ENCODE measurements around the gene IL17A.
"Not testable (repeated sequence)": the region's sequence is repeated elsewhere in the genome, so short reads cannot be mapped to it uniquely, and the experiment has no call there.

Gene IL17A

DNA sequence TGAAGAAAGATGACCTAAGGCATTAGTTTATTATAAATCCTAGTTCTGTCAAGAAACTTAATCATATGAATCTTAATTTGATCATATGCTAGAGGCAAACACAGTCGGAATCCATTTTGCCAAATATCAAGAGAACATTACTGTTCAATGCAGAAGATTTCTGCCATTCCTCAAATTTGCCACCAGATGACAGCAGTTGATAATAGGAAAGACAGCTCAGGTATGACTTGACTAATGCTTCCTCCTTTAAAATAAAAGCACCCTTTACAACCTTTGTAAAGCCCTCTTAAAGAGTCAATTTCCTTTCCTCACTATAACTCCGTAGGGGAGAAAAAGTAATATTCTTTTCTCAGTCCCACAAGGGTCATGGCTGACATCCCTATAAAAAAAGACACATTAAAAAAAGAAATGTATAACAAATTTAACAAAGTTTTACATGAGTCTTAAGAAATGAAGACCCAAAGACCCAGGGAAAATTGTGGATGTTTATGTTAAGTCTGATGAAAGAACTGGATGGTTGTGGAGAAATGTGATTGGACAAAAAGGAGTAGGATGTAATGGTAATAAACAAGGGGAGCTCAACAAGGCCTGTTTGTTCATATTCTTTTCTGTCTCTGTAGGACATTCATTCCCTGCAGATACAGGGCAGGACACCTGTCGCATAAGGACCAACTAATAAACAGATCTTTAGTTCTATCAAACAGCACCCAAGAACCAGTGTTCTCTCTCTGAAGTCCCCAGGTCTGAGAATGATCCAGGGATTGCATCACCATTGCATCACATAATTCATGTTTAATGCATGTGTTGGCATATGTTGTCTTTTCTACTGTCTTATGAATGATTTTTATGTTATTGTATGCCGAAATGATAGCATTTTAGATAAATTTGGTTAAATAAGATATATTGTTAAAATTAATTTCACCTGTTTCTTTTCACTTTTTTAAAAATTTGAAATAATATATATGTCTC lies 23.0 kb upstream of the IL17A start:
- no peak for DNase-seq (ENCODE audit: low read depth in 4 of 4, low spot score in 1 of 4)

DNA sequence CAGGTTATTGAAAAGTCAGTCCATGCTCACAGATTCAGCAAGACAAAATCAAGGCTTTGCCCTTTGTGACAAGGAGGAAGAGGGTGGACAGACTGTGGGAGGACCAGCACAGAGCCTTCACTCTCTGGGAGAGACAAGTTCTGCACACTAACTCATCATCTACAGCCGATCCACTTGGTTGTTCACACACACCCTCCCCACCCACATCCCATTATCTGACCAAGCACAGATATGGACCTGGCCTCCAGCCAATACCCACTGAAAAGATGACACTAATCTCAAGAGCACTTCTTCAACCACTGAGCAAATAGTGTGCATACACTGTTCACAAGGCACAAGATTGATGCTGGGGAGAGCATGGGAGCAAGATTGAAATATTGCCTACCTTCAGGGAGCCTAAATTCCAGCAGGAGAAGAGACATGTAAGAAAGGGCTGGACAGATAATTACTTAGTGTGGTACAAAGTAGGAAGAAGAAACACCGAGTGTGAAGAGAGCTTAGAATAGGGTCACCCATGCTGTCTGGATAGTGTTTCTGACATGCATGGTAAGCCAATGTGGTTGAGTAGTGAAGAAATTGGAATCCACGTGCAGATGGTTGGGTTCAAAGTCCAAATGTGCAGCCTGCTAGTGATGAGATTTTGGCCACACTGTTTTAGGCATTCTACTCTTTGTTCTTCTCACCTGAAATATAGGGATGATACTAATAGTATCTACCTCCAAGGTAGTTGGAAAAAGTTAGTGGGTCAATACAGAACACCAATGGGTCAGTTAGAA lies 21.7 kb upstream of the IL17A start:
- DNase-seq (ENCODE audit: low read depth in 4 of 4, low spot score in 1 of 4), result no peak

DNA sequence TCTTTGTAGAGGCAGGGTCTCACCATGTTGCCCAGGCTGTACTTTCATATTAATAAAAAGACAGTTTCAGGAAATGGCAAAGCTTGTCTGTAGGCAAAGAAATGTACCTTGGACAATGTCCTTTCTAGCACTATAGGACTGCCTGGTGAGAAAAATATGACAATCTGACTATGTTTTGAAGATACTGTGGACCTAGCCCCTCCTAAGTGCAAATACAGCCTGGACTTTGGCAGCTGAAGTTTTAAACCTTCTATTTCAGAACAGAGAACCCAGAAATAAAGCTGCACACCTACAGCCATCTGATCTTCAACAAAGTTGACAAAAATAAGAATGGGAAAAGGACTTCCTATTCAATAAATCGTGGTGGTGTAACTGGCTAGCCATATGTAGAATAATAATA lies 18.9 kb upstream of the IL17A start:
- no peak for DNase-seq (ENCODE audit: low read depth in 4 of 4, low spot score in 1 of 4)

DNA sequence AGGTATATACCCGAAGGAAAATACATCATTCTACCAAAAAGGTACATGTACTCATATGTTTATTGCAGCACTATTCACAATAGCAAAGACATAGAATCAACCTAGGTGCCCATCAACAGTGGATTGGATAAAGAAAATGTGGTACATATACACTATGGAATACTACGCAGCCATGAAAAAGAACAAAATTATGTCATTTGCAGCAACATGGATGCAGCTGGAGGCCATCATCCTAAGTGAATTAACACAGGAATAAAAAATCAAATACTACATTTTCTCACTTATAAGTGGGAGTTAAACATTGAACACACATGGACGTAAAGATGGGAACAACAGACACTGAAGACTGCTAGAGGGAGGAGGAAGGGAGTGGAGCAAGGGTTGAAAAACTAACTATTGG lies 17.8 kb upstream of the IL17A start:
- DNase-seq (ENCODE audit: low read depth in 4 of 4, low spot score in 1 of 4), result not testable (repeated sequence)

DNA sequence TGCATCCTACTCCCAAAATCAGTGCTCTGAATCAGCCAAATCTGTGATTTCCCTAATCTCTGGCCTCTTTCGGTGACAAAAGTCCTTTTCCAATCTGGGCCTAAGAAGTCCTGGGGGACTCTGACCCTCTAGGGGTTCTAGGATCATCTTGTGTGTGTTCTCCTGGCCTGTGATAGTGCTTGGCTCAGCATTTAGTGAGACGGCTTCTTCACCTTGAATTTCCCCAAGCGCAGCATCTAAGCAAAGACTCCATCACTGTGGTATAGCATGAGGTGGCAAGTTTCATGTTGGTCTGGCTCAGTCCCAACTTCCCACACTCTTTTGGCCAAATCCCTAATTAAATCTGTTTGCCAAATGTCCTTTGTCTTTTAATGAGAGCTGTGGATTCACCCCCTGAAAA lies 12.1 kb upstream of the IL17A start:
- no peak for DNase-seq (ENCODE audit: low read depth in 4 of 4, low spot score in 1 of 4)

DNA sequence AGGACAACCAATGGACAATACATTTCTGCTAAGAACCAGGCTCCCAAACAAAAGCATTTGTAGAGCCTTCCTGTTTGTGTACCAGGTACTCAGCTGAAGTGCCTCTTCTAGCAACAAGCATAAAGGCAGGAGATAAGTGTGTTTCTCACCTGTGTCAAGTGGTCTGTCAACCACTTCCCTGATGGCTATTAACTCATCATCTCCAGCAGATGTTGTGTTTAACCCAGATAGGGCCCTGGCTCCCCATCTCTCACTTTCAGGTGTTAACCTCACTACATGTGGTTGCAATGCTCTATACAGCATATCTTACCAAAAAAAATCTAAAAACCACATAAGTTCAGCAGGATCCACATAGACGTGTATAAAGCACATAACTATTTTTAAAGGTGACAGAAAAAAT lies 9.6 kb upstream of the IL17A start:
- DNase-seq (ENCODE audit: low read depth in 4 of 4, low spot score in 1 of 4), result no peak

DNA sequence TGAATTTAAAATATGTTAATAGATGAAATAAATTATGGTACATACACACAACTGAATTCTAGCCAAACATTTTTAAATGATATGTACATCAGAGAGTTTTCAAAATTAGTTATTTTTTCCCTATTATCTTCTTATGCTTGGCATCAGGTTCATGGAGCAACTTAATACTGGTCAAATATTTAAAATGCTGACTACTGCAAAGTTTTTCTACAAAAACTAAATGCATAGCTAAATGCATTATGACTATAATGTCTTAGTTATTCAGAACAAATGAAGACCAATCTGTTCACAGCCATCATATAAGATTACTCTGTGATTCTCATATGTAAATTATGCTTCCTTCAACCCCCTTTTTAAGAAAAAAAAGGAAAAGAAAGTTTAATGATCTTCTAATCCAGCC lies 8.2 kb upstream of the IL17A start:
- no peak for DNase-seq (ENCODE audit: low read depth in 4 of 4, low spot score in 1 of 4)

DNA sequence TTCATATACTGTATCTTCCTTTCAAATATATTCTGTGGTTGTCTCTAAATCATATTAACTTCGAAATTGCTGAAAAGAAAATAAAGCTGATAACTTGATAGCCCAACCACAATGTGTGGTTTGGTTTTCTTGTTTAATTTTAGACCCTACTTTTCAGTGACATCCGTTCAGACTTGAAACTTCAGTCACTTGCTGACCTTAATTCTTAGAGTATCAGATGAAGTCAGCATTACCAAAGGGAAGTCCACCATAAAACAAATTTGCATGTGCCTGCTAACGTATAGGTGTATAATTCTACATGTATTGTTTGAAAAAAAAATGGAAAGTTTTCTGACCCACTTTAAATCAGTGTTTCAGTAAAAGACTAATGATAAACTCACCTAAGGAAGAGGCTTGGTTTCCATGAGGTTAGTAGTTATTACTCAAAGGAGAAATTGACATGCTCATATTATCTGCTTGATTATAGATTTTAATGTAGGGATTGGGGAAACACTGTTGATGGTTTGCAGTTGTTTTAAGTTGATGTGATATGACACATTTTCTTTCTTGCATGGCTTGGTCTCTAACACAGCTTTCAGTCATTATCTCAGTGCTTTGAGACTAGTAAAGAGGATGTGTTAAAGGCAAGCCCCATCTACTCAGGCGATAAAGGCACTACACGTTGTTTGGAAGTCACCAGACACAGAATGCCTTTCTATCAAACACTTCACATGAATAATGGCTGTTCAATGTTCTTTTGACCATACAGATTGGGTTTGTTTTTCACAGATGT lies 5.2 kb upstream of the IL17A start:
- no peak for DNase-seq (ENCODE audit: low read depth in 4 of 4, low spot score in 1 of 4)

DNA sequence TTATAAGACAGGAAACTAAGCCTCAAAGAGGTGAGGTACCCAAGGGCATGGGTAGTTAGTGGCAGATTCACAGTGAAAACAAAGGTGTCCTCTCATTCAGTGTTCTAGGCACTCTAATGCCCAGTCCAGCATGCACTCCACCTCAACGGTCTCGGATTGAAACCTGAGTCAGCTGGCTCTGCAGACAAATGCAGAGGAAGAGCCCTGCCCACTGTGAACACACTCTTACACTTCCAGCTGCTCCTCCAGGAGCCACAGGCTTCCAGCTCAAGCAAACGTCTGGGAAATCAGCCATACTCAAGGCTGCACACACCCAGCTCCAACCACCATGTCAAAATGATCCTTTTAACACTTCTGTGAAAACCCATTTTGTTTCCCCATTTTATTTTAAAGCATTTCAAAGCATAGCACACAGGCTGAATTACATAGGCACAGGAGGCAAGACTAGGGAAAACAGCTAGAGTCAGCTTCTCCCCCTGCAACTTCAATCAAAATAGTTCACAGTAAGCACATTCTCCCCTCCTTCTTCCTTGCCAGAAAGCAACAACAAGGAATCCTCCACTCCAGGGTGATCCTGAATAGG lies 3.0 kb upstream of the IL17A start:
- no peak for DNase-seq (ENCODE audit: low read depth in 4 of 4, low spot score in 1 of 4)

DNA sequence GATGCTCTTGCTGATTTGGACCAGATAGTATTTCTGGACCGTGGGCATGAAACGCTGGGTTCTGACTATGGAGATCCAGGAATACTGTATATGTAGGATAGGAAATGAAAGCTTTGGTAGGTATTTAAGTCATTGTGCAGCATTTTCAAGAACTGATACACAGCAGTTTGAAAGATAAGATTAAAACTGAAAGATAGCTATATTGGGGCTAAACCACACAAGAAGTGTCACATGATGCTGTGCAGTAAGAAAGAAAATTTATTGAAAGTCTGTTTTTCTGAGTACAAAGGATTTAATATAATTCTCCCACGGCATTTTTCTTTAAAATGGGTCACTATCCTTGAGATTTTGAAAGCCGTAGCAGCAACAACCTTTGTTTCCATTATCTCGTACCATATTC lies 305 bp downstream of the IL17A start:
- DNase-seq (ENCODE audit: low read depth in 4 of 4, low spot score in 1 of 4), result no peak

DNA sequence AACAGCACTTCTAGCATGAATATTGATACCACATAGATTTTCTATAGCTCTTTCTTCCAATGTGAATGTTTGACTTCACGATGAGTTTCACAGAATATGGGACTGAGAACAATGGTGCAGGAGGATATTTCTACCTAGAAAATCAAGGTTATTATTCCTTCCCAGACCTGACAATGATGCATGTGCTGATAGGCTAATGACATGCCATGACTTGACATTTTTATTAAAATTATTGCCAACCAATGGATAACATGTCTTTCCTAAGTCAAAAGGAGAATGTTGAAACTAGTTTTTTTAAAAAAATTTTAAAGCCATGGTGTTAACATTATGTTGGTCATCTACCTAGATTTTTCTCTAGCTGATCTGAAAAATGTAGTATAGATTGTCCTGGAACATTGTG lies 923 bp downstream of the IL17A start:
- DNase-seq (ENCODE audit: low read depth in 4 of 4, low spot score in 1 of 4), result no peak

DNA sequence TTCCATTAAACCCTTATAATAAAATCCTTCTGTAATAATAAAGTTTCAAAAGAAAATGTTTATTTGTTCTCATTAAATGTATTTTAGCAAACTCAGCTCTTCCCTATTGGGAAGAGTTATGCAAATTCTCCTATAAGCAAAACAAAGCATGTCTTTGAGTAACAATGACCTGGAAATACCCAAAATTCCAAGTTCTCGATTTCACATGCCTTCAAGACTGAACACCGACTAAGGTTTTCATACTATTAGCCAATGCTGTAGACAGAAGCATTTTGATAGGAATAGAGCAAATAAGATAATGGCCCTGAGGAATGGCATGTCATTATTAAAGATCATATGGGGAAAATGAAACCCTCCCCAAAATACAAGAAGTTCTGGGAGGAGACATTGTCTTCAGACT lies 3.8 kb downstream of the IL17A start:
- no peak for DNase-seq (ENCODE audit: low read depth in 4 of 4, low spot score in 1 of 4)

DNA sequence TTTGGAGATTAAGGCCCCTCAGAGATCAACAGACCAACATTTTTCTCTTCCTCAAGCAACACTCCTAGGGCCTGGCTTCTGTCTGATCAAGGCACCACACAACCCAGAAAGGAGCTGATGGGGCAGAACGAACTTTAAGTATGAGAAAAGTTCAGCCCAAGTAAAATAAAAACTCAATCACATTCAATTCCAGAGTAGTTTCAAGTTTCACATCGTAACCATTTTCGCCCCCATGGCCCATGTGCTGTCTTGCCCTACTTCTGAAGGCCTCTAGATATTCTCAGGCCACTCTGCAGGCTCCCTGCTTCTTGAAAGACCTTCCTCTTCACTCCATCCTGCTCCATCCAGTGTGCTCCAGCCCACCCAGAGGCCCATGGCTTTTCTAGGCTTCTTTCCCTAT lies 4.2 kb downstream of the IL17A start:
- DNase-seq (ENCODE audit: low read depth in 4 of 4, low spot score in 1 of 4), result no peak

DNA sequence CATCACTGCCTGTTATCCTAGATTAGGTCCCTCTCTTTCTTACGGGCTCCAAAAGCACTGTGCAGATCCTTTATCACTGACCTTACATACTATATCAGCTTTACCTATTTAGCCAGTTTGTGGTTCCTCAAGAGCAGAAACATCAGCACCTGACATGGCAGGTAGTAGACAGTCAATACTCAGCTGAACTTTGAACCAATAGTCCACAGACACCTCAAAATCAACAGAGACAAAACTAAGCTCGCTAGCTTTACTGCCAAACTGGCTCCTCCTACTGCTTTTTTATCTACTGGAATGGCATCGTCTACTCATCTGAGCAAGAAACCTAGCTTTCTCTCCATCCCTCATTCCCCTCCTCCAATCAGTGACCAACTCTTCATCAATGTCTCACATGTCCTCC lies 5.6 kb downstream of the IL17A start:
- no peak for DNase-seq (ENCODE audit: low read depth in 4 of 4, low spot score in 1 of 4)

DNA sequence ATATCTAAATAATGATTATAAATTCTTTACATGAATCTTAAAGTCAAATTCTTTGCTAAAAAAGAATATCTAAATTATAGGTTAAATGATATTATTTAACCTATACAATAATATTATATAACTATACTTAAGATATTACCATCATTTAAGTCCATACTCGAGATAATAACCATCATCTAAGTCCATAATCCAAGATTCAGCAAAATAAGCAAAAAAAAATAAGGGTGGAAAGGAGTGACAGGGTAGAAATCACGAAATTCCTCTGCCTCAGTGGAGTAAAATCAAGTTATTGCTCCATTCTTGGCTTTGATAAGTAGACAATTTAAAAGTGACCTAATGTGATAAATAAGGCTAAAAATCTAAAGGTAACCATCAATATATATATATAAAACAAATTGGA lies 9.7 kb downstream of the IL17A start:
- no peak for DNase-seq (ENCODE audit: low read depth in 4 of 4, low spot score in 1 of 4)

DNA sequence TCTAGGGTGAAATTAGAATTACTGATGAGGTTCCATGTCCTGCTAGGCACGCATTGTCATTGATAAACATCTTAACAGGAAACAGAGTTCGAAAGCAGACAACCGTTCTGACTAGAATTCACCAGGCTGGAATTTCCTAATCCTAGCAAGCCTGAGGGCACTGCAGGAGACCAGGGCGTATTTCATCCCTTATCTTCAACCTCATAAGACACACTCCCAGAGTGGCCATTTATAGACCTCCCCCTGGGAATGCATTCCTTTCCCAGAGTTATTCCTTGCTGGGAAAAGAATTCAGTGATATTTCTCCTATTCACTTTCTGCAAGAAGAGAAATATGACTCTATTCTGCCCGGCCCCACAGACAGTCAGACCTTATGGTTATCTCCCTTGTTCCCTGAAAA lies 13.9 kb downstream of the IL17A start:
- DNase-seq (ENCODE audit: low read depth in 4 of 4, low spot score in 1 of 4), result not testable (repeated sequence)

DNA sequence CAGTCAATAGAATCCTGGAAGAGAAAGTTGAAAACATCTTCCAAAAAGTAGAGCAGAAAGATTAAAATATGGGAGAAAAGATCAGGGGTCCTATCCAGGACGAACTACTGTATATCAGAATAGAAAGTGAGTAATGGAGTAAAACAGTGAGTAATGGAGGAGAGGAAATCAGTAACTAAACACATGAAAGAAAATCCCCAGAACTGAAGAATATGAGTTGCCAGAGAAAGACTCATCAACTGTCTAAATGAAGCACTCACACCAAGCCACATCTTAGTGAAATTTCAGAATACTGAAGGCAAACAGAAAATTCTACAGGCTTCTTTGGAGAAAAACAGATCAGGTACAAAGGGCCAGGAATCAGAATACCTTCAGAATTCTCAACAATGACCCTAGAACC lies 14.9 kb downstream of the IL17A start:
- DNase-seq (ENCODE audit: low read depth in 4 of 4, low spot score in 1 of 4), result no peak

DNA sequence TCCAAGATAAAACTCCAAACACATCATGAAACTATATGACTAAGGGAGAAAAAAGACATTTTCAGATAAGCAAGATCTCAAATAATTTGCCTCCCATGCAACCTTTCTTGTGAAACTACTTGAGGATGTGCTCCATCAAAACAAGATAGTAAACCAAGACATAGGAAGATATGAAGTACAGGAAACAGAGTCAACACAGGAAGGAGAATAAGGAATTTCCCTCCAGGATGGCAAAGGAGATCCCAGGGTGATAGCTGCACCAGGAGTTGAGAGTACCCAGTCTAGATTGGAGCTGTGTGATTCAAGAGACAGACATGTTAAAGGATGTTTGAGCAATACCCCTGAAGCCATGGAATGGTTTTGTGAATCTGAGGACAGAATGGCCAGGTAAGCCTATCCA lies 15.3 kb downstream of the IL17A start:
- no peak for DNase-seq (ENCODE audit: low read depth in 4 of 4, low spot score in 1 of 4)

DNA sequence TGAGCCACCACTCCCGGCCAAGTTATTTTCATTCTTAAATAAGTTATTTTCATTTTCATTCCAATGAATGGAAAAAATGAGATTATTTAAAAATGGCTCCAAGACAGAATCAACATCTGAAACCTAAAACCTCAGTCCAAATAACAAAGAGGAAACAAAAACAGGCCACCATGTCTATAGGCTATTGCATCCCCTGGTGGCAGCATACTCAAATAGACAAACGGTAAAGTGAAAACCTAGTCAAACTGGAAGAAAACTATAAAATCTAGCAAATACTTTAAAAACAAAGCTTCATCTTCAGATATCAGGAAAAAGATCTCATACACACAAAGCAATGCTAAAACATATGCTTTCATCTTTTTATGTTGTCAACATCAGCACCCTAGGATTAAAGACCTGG lies 20.9 kb downstream of the IL17A start:
- DNase-seq (ENCODE audit: low read depth in 4 of 4, low spot score in 1 of 4), result no peak

DNA sequence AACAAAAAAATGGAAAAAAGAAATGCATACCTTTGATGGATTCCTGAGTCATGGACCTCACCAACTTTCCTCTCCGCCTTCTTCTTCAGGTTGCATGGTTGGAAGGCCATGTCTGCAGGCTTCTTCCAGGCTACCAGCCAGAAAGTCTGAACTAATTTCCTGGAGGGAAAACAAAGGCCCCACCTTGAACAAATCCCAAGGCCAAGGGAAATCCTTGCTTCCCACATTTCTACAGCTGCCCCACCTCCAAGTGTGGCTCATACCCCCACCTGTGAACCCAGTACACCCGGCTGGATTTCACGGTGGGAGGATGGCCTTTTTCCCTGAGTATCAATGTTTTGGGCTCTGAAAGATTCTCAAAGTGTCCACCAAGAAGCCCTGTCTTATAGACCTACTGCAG lies 22.4 kb downstream of the IL17A start:
- no peak for DNase-seq (ENCODE audit: low read depth in 4 of 4, low spot score in 1 of 4)

DNA sequence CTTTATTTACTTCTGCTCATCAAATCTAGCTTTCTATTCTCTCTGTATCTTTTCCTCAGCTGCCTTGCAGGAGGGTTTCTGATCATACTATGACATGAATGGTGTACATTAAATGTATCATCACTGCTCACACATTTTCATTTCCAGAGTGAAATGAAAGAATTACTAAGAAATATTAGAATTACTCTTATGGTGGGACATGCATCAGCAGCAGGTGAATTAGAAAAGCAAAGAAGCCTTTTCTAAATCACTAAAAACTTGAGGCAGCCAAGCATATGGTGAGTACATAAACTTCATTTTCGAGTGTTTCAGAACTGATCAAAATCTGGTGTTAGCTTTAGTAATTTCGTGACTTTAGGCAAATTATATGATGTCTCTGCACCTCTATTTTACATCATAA lies 23.6 kb downstream of the IL17A start:
- no peak for DNase-seq (ENCODE audit: low read depth in 4 of 4, low spot score in 1 of 4)
